ENCODE measurements around the gene DOK3.
A peak's percentile ranks its signal among the peaks of the same experiment; 100 is the strongest.

Gene DOK3

GRCh38 chr5:177507165-177507564, 2.5 kb downstream of the DOK3 start:
- TF ChIP-seq, protein P1, sequence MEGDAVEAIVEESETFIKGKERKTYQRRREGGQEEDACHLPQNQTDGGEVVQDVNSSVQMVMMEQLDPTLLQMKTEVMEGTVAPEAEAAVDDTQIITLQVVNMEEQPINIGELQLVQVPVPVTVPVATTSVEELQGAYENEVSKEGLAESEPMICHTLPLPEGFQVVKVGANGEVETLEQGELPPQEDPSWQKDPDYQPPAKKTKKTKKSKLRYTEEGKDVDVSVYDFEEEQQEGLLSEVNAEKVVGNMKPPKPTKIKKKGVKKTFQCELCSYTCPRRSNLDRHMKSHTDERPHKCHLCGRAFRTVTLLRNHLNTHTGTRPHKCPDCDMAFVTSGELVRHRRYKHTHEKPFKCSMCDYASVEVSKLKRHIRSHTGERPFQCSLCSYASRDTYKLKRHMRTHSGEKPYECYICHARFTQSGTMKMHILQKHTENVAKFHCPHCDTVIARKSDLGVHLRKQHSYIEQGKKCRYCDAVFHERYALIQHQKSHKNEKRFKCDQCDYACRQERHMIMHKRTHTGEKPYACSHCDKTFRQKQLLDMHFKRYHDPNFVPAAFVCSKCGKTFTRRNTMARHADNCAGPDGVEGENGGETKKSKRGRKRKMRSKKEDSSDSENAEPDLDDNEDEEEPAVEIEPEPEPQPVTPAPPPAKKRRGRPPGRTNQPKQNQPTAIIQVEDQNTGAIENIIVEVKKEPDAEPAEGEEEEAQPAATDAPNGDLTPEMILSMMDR (conservative IDR thresholded peaks at IDR 0.05; ENCODE audit: low read length), result peak; percentile 33; the same call in 1 of the 2 replicates
- no peak for TF ChIP-seq EZH2phosphoT487 (IDR thresholded peaks at IDR 0.05; ENCODE audit: borderline replicate concordance)
- H3F3A ChIP-seq (ENCODE audit: low read depth), result no peaks in the 10 kb centered on the region
- no peak overlapping the region for H3K4me2 ChIP-seq (ENCODE audit: low read depth, low read length, poor library complexity, severe bottlenecking)
- peaks cover 10% of the 10 kb centered on the region for H3K4me1 ChIP-seq (ENCODE audit: insufficient read depth, low read length, poor library complexity, severe bottlenecking)
- no peaks in the 10 kb centered on the region for H4K20me1 ChIP-seq (ENCODE audit: insufficient read depth, low read length, poor library complexity, severe bottlenecking)
- H3K9me3 ChIP-seq (ENCODE audit: insufficient read depth, low read depth, low read length), result no peaks in the 10 kb centered on the region
- peak overlapping the region; percentile 63 for H3K9ac ChIP-seq (ENCODE audit: low read depth, low read length, poor library complexity, severe bottlenecking)
- H3K79me2 ChIP-seq (ENCODE audit: insufficient read depth, low read length), result no peaks in the 10 kb centered on the region
- H2AFZ ChIP-seq (ENCODE audit: low read length), result no peak overlapping the region
- H3K27me3 ChIP-seq (ENCODE audit: insufficient read depth, low read length, poor library complexity, severe bottlenecking), result no peaks in the 10 kb centered on the region
- H3K9me2 ChIP-seq (replicated peaks; ENCODE audit: low read depth, low read length), result no peaks in the 10 kb centered on the region
- no peaks in the 10 kb centered on the region; the same call in 1 of the 2 replicates for H3K36me3 ChIP-seq (ENCODE audit: insufficient read depth, low read length)
- no peak overlapping the region for H3K4me3 ChIP-seq (ENCODE audit: low read length, poor library complexity, severe bottlenecking)

GRCh38 chr5:177505075-177505474, 4.6 kb downstream of the DOK3 start:
- H3K4me1 ChIP-seq (ENCODE audit: insufficient read depth, low read length, poor library complexity, severe bottlenecking), result peaks cover 8% of the 10 kb centered on the region
- no peaks in the 10 kb centered on the region for H3K79me2 ChIP-seq (ENCODE audit: insufficient read depth, low read length)
- no peaks in the 10 kb centered on the region for H3F3A ChIP-seq (ENCODE audit: low read depth)
- H3K4me2 ChIP-seq (ENCODE audit: low read depth, low read length, poor library complexity, severe bottlenecking), result no peak overlapping the region
- H3K9ac ChIP-seq (ENCODE audit: low read depth, low read length, poor library complexity, severe bottlenecking), result no peak overlapping the region
- no peak overlapping the region for H3K4me3 ChIP-seq (ENCODE audit: low read length, poor library complexity, severe bottlenecking)
- no peaks in the 10 kb centered on the region for H3K9me2 ChIP-seq (replicated peaks; ENCODE audit: low read depth, low read length)
- H4K20me1 ChIP-seq (ENCODE audit: insufficient read depth, low read length, poor library complexity, severe bottlenecking), result no peaks in the 10 kb centered on the region
- H3K27me3 ChIP-seq (ENCODE audit: insufficient read depth, low read length, poor library complexity, severe bottlenecking), result no peaks in the 10 kb centered on the region
- H3K9me3 ChIP-seq (ENCODE audit: insufficient read depth, low read depth, low read length), result no peaks in the 10 kb centered on the region
- no peak overlapping the region for H2AFZ ChIP-seq (ENCODE audit: low read length)
- no peaks in the 10 kb centered on the region for H3K36me3 ChIP-seq (ENCODE audit: insufficient read depth, low read length)
- TF ChIP-seq, protein P1 (conservative IDR thresholded peaks at IDR 0.05; ENCODE audit: low read length), result no peak
- TF ChIP-seq EZH2phosphoT487 (IDR thresholded peaks at IDR 0.05; ENCODE audit: borderline replicate concordance), result no peak

- TF ChIP-seq EZH2phosphoT487 (IDR thresholded peaks at IDR 0.05; ENCODE audit: borderline replicate concordance), result no peak
- TF ChIP-seq, protein P1 (conservative IDR thresholded peaks at IDR 0.05; ENCODE audit: low read length), result no peak
- no peak overlapping the region for H2AFZ ChIP-seq (ENCODE audit: low read length)
- H3K9me2 ChIP-seq (replicated peaks; ENCODE audit: low read depth, low read length), result no peaks in the 10 kb centered on the region
- H3K27me3 ChIP-seq (ENCODE audit: insufficient read depth, low read length, poor library complexity, severe bottlenecking), result no peaks in the 10 kb centered on the region
- no peaks in the 10 kb centered on the region for H4K20me1 ChIP-seq (ENCODE audit: insufficient read depth, low read length, poor library complexity, severe bottlenecking)
- no peaks in the 10 kb centered on the region for H3K36me3 ChIP-seq (ENCODE audit: insufficient read depth, low read length)
- H3F3A ChIP-seq (ENCODE audit: low read depth), result no peaks in the 10 kb centered on the region
- H3K9ac ChIP-seq (ENCODE audit: low read depth, low read length, poor library complexity, severe bottlenecking), result no peak overlapping the region
- H3K4me1 ChIP-seq (ENCODE audit: insufficient read depth, low read length, poor library complexity, severe bottlenecking), result peaks cover 5% of the 10 kb centered on the region
- no peaks in the 10 kb centered on the region for H3K9me3 ChIP-seq (ENCODE audit: insufficient read depth, low read depth, low read length)
- no peak overlapping the region for H3K4me2 ChIP-seq (ENCODE audit: low read depth, low read length, poor library complexity, severe bottlenecking)
- no peak overlapping the region for H3K4me3 ChIP-seq (ENCODE audit: low read length, poor library complexity, severe bottlenecking)
- no peaks in the 10 kb centered on the region for H3K79me2 ChIP-seq (ENCODE audit: insufficient read depth, low read length)
Observed at GRCh38 chr5:177504086-177505056, 5.3 kb downstream of the DOK3 start.
